22Rv1 (cell line): ENCODE data around the gene PLSCR3.

Experiments used
- CTCF ChIP-seq: fragments of 450-650 bp; IDR thresholded peaks from 2 replicates; pipeline ENCODE4 v1.5.1; 2017; ENCODE audit warnings: mild to moderate bottlenecking
- ZFX ChIP-seq: fragments of 450-650 bp; IDR thresholded peaks from 2 replicates; pipeline ENCODE4 v1.6.1; 2017; ENCODE audit warnings: antibody characterized with exemption, borderline replicate concordance

GRCh38 chr17:7396147-7396546, 1.8 kb upstream of the PLSCR3 start:
- TF ChIP-seq CTCF: no peak
- no peak for TF ChIP-seq ZFX
